GM13976 (cell line): ENCODE measurements around the gene PRKAR2B.

Experiments used
- DNase-seq: peaks from one replicate; pipeline ENCODE4 v3.0.0; 2012; ENCODE audit warnings: low spot score
- CTCF ChIP-seq: IDR thresholded peaks from 2 replicates; pipeline ENCODE4 v1.5.1; 2012; ENCODE audit warnings: borderline replicate concordance, mild to moderate bottlenecking; ENCODE audit not compliant: insufficient read depth; ENCODE audit errors: extremely low read depth, missing control alignments, control extremely low read depth
- in situ Hi-C: fragments of 300-500 bp; cut with MboI; formaldehyde crosslinking; loops from one replicate; pipeline ENCODE4 v1.12.0; 2022; ENCODE audit warnings: low sequenced_read_pairs, mixed read lengths, inconsistent platforms; ENCODE audit not compliant: unreplicated experiment

The PRKAR2B gene

DNA sequence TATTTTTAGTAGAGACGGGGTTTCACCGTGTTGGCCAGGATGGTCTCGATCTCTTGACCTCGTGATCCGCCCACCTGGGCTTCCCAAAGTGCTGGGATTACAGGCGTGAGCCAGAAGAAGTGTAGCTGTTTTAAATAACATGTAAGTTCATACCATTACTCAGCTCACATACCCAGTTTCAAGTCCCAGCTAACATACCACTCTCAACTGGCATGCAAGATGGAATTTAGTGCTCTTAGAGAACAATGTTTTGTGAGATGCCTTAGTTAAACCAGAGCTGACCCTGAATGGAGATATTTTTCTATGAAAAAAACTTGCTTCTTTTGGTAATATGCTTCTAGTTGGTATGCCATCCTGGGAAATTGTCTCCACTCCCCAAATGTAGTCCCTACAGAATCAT, 161.6 kb downstream of the PRKAR2B start:
- TF ChIP-seq CTCF = no peak
- DNase-seq = no peak
- in situ Hi-C loops = loop anchor here (10.0 kb wide), 1 partner anchor 519 kb away; no protein-coding TSS in a partner anchor

- in situ Hi-C loops = loop anchor here (10.0 kb wide), 1 partner anchor 518 kb away; no protein-coding TSS in a partner anchor
- no peak for TF ChIP-seq CTCF
- DNase-seq = no peak
Observed at GRCh38 chr7:107206706-107207105, 162.2 kb downstream of the PRKAR2B start.

DNA sequence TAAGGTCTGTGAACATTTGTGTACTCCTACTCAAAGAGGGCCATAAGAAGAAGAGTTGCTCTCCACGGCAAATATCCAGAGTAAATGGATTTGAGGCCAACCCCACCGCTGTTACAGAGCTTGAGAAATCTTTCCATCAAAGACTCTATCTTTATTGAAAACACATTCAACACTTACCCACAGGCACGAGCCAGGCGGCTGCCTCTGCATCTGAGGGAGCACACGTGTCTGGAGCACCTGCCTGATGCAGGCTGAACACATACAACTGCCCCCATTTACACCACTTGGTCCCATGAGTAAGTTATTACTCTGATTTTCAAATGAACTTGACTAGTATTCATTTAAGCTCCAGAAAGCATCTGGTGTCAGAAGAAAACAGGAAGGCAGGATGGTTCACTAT, 163.0 kb downstream of the PRKAR2B start:
- no peak for TF ChIP-seq CTCF
- in situ Hi-C loops = loop anchor here (10.0 kb wide), 1 partner anchor 517 kb away; no protein-coding TSS in a partner anchor
- DNase-seq = no peak

DNA sequence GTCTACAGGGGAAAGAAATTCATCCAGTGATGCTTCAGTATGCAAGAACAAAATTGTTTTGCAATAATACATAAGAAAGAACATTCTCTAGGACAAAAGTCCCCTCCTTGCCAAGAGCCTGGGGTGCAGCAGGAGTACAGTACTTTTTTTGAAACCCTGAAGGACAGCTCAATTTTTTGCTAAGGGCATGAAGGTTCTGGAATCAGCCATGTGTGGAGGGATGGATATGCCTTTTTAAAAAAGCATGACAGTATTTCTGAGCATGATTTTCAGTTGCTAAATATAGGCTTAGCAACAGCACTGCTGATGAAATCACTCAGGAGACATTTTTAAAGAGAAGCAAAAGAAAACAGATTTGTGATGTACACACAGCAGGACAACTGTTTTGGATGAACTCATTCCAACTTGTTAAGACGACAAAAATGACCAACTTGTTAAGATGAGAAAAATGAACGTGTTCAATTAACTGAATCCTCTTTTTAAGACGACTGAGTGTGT, 163.6 kb downstream of the PRKAR2B start:
- DNase-seq = no peak
- TF ChIP-seq CTCF = no peak
- in situ Hi-C loops = loop anchor here (10.0 kb wide), 1 partner anchor 517 kb away; no protein-coding TSS in a partner anchor

- DNase-seq = no peak
- in situ Hi-C loops = loop anchor here (10.0 kb wide), 1 partner anchor 516 kb away; no protein-coding TSS in a partner anchor
- no peak for TF ChIP-seq CTCF
Observed at GRCh38 chr7:107208563-107208962, 164.1 kb downstream of the PRKAR2B start.

- in situ Hi-C loops = loop anchor here (10.0 kb wide), 1 partner anchor 515 kb away; no protein-coding TSS in a partner anchor
- no peak for DNase-seq
- no peak for TF ChIP-seq CTCF
Observed at GRCh38 chr7:107209565-107209964, 165.1 kb downstream of the PRKAR2B start.
